HG03457 (cell line): ENCODE results near the gene CHADL.
A peak's percentile ranks its signal among the peaks of the same experiment; 100 is the strongest.
"Not testable (repeated sequence)": the region's sequence is repeated elsewhere in the genome, so short reads cannot be mapped to it uniquely, and the experiment has no call there.

Experiments
- ATAC-seq: cut with Tn5 transposase; IDR thresholded peaks from one replicate; pipeline ENCODE4 v1.9.1; 2021; ENCODE audit warnings: moderate number of reproducible peaks; ENCODE audit not compliant: unreplicated experiment

Gene CHADL

GRCh38 chr22:41240377-41241132 is at the start of gene CHADL:
Gene CHADL (minus strand): TSS chr22:41240931. CDS start chr22:41240881, 50 bp downstream.
- ATAC-seq: no peak

- ATAC-seq: no peak
Measured at GRCh38 chr22:41289671-41290070, 48.9 kb upstream of the CHADL start.

GRCh38 chr22:41288245-41288946 is 47.7 kb upstream of the CHADL start:
- ATAC-seq: no peak

GRCh38 chr22:41286639-41287091 is 45.9 kb upstream of the CHADL start:
- peak; percentile 11 for ATAC-seq

GRCh38 chr22:41285820-41286638 is 45.3 kb upstream of the CHADL start, which contains the start of gene RANGAP1:
Gene RANGAP1 (minus strand): TSS chr22:41286187. CDS start chr22:41281044, 5,143 bp downstream.
- ATAC-seq: peak; percentile 74

- ATAC-seq: peak; percentile 2
Measured at GRCh38 chr22:41285441-41285819, 44.7 kb upstream of the CHADL start.

GRCh38 chr22:41284465-41284864 is 43.7 kb upstream of the CHADL start:
- ATAC-seq: no peak

GRCh38 chr22:41280854-41281253 is 40.1 kb upstream of the CHADL start:
- ATAC-seq: no peak

GRCh38 chr22:41280065-41280464 is 39.3 kb upstream of the CHADL start:
- ATAC-seq: no peak

- ATAC-seq: no peak
Measured at GRCh38 chr22:41274856-41275255, 34.1 kb upstream of the CHADL start.

GRCh38 chr22:41273128-41273527 is 32.4 kb upstream of the CHADL start:
- no peak for ATAC-seq

GRCh38 chr22:41271787-41272186 is 31.1 kb upstream of the CHADL start:
- ATAC-seq: no peak

- ATAC-seq: no peak
Measured at GRCh38 chr22:41267958-41268357, 27.2 kb upstream of the CHADL start.

- no peak for ATAC-seq
Measured at GRCh38 chr22:41264408-41264941, 23.7 kb upstream of the CHADL start.

- ATAC-seq: no peak
Measured at GRCh38 chr22:41263704-41264103, 23.0 kb upstream of the CHADL start.

GRCh38 chr22:41262250-41262765 is 21.6 kb upstream of the CHADL start:
- no peak for ATAC-seq

GRCh38 chr22:41261541-41262249 is 21.0 kb upstream of the CHADL start:
- ATAC-seq: no peak

- ATAC-seq: no peak
Measured at GRCh38 chr22:41260871-41261270, 20.1 kb upstream of the CHADL start.

GRCh38 chr22:41259756-41260155 is 19.0 kb upstream of the CHADL start:
- not testable (repeated sequence) for ATAC-seq

- ATAC-seq: no peak
Measured at GRCh38 chr22:41257696-41258095, 17.0 kb upstream of the CHADL start.
